CD4-positive, alpha-beta T cell treated with Interferon gamma for 1 hour (primary cell): ENCODE results near the gene LSM11.
A peak's percentile ranks its signal among the peaks of the same experiment; 100 is the strongest.

Experiments used
- DNase-seq: peaks from one replicate; pipeline ENCODE4 v3.0.0-alpha.2; 2020

The LSM11 gene

GRCh38 chr5:157735991-157736390, 7.5 kb upstream of the LSM11 start:
- no peak for DNase-seq

DNA sequence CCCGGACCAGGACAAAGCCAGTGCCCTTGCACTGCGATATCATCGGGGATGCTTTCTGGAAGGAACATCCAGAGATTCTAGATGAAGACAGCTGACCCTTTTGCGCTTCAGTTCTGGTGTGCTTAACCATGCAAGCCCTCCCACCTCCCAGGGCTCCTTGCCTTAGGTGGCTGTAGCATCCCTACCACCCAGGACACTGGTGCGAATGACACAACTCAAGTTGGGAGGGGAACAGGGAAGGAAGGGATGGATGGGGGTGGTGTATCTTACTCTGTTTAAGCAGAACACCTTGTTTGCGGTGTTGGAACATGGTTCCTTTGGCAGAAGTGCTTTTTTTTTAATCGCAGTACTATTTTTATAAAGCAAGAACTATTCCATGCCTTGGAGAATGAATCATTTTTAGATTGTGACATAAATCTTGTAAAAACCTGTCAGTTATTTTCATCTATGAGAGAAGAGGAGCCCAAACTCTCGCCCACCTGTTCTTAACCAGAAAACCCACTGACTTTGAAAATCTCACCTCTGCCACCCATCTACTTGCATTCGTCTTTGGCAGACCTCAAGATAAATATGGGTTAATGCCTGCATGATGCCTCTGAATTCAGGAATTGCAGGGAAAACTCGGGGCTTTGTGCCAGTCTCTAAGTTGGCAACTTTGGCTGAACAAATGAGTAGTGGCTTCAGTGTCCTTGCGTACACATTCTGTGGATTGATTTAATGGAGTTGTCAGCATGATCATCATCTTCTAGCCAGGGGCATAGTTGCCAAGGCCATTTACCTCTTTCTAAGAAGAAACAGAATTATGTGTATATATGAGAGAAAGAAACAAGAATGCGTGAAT, 3.9 kb upstream of the LSM11 start:
- no peak for DNase-seq

DNA sequence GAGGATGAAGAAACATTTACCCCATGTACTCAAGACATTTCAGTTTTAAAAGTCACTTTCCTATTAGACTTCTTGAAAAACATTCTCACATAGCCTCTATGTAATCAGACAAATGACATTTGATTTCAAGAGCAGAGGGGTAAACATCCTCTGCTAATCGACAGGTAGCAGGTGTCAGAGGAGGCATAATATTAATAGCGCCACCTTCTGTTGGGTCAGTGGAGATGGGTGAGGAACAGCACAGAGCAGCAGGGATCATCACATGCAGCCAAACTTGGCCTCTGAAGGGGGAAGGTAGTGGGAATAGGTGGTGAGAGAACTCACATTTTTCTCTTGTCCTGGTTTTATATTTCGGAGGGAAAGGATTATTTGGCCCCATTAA, 3.3 kb upstream of the LSM11 start:
- DNase-seq, result peak; percentile 15

DNA sequence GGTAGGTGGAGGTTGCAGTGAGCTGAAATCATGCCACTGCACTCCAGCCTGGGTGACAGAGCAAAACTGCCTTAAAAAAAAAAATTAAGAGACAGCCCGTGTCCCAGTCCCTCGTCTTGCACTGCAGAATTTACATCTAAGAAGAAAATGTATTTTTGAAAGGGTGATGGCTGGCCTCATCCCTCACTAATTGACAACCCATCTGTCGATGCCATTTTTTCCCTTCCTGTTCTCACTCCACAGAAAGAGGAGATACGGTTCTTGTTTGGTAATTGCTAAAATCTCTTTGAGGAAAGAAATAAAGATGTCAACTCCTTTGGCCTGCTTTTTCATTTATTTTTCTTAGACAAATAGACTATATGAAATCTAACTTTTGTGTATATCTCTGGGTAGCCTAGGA, 2.4 kb upstream of the LSM11 start:
- no peak for DNase-seq

DNA sequence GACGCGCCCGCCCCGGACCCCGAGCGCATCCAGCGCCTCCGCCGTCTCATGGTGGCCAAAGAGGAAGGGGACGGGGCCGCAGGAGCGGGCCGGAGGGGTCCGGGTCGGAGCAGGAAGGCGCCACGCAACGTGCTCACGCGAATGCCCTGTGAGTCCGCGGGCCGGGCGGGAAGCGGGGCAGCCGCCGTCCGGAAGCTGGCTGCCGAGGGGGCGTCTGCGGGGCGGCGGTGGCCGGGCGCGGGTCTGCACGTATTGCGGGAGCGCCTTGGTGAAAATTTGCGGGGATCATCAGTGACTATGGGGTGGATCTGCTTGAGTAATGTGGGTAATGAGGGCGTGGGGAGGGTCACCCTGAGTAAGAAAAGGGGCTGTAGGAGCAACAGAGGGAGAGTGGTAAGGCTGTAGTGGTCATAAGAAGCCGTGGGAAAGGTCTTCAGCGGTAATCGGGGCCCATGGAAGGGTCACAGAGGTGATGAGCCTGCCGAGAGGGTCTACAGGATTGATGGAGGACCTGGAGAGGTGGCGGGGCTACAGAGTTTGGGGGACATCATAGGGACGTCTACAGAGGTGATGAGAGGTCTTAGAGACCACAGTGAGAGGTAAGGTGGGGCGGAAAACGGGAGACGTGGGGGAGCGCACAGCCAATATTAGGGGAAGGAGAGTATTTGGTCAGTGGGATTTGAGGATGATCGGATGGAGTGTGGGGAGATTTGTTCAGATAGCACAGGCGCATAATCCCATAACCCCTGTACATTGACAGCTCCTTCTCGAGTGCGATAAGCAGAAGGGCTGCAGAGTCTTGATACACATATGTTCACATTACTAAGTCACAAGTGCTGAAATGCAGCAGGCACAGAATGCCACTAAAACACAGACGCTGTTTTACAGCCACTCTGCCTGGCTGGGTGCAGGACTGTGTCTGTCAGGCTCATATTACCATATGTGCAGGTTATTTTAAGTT, 819 bp downstream of the LSM11 start:
- no peak for DNase-seq

DNA sequence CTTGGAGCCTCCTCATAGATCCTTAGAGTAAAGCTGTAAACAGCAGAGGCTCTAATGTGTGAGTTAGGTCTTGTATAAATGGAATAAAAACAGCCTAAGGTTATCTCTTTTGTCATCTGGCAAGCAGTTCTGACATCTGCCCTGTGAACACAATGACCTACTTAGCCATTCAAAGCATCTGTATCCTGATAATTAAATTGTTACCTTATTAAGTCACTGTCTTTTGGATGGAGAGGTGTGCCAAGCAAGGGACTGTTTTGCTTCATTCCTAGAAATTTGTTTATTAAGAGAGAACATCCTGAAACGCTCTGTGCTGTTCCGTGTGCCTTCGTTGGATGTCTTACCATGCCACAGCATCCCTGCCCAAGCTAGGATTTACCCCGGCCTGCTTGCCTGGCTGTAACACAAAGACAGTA, 1.5 kb downstream of the LSM11 start:
- DNase-seq, result no peak

DNA sequence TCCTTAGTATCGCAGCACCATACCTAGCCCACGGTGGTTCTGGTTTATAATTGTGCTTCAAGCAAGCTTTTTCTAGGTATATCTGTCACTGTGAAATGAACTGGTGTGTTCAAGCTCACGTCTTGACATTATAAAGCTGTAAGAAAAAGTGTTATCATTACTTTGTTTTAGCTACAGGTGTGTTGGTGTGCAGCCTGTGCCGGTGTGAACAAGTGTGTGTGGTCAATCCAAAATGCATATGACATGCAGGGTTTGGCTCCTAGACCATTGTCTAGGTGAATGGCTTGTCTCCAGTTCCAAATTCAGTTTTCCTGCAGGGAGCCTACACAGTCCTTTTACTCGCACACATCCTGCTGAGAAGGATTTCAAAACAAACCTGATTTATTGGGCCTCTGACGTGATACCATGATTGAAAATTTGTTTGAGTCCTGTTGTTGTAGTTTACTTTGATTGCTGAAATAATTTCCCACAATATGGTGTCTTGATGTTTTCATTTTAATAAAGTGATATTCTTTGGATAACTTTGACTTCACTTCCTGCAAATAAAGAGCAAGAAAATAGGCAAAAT, 3.7 kb downstream of the LSM11 start:
- no peak for DNase-seq

- DNase-seq, result no peak
Observed at GRCh38 chr5:157747766-157748700, 4.5 kb downstream of the LSM11 start.

- DNase-seq, result no peak
Observed at GRCh38 chr5:157748760-157749461, 5.4 kb downstream of the LSM11 start.

- no peak for DNase-seq
Observed at GRCh38 chr5:157749462-157749799, 5.9 kb downstream of the LSM11 start.

DNA sequence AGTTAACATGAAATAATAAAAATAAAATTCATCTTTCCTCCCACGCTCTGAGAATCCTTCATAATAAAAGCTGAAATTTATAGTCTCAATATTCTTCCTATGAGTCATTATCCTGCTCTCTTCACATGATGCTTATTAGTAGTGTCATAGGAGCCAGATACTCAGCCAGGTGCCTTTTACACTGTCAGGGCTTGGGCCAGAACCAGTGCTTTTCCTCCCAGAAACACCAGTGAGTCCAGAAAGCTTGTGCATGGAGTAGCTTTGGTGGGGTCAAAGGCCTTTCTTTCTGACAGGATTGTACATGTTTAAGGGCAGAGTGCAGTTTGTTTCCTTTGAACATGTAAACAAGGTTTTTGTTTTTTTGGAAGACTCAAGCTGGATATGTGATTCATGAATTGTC, 6.8 kb downstream of the LSM11 start:
- DNase-seq, result no peak

DNA sequence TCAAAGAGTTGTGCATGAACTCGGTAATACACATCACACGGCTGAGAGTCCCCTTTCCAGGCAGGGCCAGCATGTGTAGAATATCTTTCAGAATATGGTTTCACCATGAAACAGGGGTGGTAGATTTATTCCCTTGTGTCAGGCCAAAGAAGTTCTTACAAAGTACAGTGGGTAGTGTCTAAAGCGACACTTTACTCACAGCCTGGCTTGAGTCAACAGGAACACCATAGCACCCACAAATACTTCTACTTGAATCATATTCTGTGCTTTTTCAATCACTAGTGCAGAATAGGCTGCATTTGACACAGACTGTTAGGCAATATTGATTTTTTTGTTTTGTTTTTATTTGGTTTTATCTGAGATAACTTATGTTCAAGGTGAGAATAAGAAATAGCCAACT, 12.6 kb downstream of the LSM11 start:
- DNase-seq, result no peak

DNA sequence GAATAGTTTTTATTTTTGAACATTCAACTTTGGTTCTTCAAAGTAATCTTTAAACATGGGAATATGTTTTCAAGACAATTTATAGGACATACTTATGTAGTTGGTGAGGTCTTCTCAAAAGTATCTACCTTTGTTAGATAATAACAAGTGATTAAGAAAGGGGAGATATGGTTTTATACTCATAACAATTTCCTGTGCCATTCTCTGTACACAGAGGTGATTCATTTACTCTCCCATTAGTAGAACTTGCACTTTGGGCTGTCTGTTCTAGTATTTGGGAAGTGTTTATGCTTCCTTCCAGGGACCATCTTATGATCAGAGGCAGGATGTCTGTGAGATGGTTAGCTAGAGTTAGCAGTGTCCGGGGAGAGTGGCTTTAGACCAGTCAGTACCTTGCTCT, 15.2 kb downstream of the LSM11 start:
- no peak for DNase-seq

- DNase-seq, result no peak
Observed at GRCh38 chr5:157761690-157762621, 18.4 kb downstream of the LSM11 start.

DNA sequence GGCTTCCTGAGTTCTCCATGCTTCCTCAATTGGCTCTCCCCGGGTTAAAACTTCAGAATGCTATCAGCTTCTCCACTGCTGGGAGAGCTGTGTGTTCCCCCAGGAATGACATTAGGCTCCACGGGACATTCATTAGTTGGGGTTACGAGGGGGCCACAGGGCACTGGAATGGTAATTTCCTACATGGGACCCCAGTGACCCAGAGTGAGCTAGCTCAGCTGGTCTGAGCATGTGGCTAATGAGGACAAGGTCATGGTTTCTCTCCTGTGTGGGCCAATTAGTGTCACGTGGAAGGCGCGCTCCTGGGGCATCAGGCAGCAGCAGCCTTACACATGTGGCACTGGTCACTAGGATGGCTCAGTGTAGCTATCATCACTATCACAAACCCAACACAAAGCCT, 21.0 kb downstream of the LSM11 start:
- no peak for DNase-seq

DNA sequence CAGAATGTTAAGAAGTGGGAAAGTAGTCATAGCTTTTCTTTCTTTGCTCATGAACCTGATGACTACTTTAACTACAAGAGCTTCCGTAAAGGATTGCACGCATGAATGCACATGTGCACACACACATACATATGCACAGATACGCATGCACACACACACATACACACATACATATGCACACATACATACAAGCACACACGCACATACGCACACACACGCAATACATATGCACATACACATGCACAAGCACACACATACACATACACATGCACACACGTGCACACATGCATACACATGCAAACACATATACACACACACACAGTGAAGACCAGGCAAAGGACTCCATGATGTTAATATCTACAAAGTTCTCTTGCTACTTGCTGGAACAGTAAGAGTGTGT, 22.9 kb downstream of the LSM11 start:
- no peak for DNase-seq

DNA sequence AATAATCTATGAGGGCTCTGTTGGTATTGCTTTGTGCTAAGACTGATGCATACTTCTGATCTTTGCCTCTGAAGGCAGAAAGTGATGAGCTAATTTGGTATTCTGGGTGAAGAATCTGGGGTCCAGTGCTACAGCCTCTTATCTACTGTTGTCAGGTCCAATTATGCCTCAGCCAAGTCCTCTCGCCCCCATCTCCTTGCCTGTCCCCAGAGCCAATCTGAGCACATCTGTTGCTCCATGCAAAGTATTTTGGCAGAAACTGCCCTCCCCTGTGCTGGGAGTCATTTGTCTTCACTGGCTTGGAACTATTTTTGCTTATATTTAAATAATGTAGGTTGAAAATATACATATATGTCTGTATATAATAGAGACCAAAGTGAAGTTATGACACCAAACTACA, 23.4 kb downstream of the LSM11 start:
- no peak for DNase-seq

DNA sequence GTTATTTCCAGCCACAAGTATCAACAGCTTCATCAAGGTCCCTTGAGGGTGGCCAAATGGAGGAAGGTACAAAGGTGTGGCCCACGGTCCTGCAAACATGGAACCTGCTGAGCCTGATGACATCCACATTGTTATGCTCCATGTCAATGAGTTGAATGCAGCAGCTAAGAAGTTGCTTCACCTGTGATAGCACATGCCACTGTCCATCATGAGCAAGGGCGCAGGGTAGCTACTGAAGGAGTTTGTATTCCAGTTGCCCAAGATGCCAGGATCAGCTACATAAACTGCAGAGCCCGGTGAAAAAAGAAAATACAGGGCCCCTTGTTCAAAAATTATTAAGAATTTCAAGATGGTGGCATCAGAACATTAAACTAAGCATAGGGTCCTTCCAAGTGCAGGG, 24.2 kb downstream of the LSM11 start:
- no peak for DNase-seq

DNA sequence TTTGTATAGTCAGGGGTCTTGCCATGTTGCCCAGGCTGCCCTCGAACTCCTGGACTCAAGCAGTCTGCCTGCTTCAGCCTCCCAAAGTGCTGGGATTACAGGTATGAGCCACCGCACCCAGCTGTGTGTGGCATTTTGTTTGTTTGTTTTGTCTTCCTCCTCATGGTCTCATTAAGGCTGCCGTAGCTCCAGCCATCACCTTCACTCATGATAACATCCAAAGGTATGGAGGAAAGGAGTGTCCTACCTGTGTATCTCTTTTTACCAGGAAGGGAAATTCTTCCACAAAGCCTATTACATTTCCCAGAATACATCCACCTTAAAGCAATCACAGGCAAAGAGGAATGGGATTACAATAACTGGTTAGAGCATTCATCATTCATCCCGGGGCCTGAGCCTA, 27.2 kb downstream of the LSM11 start:
- no peak for DNase-seq

DNA sequence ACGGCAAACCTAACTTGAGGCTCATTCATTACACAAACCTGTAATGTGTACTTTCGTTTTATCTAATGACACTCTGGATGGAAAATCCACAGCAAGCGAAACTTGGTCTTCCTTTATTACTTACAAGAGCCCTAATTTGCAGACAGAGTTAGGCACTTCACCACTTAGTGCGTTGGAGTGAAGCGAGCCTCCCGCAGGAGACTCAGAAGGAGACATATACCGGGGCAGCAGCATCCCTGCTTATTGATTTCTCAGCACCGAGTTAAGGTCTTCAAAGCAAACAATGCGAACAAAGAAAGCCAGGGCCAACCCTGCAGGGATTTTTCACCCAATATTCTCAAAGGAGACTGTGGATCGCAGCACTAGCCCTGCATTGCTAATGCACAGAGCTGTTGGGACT, 28.6 kb downstream of the LSM11 start:
- no peak for DNase-seq
